ENCODE results near the gene OSBPL5. TPM values are rescaled to one million over a fixed set of nuclear protein-coding genes. Genes with fewer than 3 reads are reported as not detected.
"Not testable (repeated sequence)": the region's sequence is repeated elsewhere in the genome, so short reads cannot be mapped to it uniquely, and the experiment has no call there.

The OSBPL5 gene
- total and polyA plus RNA-seq, 2 of the 4 experiments (the other 2 are of a cell fraction), result 14.9 to 22.3 TPM

- H3K9ac ChIP-seq (ENCODE audit: low read depth, low read length); H2BK5ac ChIP-seq (ENCODE audit: low read depth, low read length, poor library complexity, severe bottlenecking); H3K79me1 ChIP-seq (ENCODE audit: low read depth in 1 of 2, low read length in 2 of 2); H2BK120ac ChIP-seq (ENCODE audit: low read depth, low read length); H3K27me3 ChIP-seq (ENCODE audit: control insufficient read depth, insufficient read depth, low read length); dilution Hi-C loops (cut with HindIII; ENCODE audit: low sequenced_read_pairs, unreplicated experiment); H3K4me1 ChIP-seq (ENCODE audit: control insufficient read depth, insufficient read depth, low read length); H3K23ac ChIP-seq (ENCODE audit: low read depth, low read length); H3K14ac ChIP-seq (replicated peaks; ENCODE audit: low read depth, low read length); H2AK5ac ChIP-seq (ENCODE audit: low read depth, low read length); H4K91ac ChIP-seq (ENCODE audit: insufficient read depth, low read depth, low read length); H3K9me3 ChIP-seq (ENCODE audit: control insufficient read depth, insufficient read depth, low read length); H2AFZ ChIP-seq (replicated peaks; ENCODE audit: low read length, poor library complexity); H3K27ac ChIP-seq (ENCODE audit: insufficient read depth, low read length); H2BK15ac ChIP-seq (ENCODE audit: low read depth, low read length); intact Hi-C loops (cut with micrococcal nuclease); H3K9me1 ChIP-seq (ENCODE audit: insufficient read depth, low read length); H3K56ac ChIP-seq (ENCODE audit: extremely low read depth, insufficient read depth, low read length); DNase-seq; H3K4me2 ChIP-seq (ENCODE audit: low read depth, low read length); H3K4me3 ChIP-seq (ENCODE audit: insufficient read depth, low read depth, low read length); H4K8ac ChIP-seq (ENCODE audit: low read depth in 2 of 2, low read length in 2 of 2); ATAC-seq (ENCODE audit: low read depth); BruUV-seq (replicated peaks); H3K4ac ChIP-seq (ENCODE audit: low read depth, low read length); H4K20me1 ChIP-seq (ENCODE audit: insufficient read depth, low read length); H3K18ac ChIP-seq (ENCODE audit: low read depth, low read length); H4K5ac ChIP-seq (ENCODE audit: low read depth, low read length); H2BK20ac ChIP-seq (ENCODE audit: low read depth, low read length); CTCF ChIA-PET; H2AK9ac ChIP-seq (replicated peaks; ENCODE audit: low read depth, low read length, poor library complexity); in situ Hi-C loops (cut with MboI; ENCODE audit: low sequenced_read_pairs): not testable (repeated sequence)
- POLR2A ChIA-PET (ENCODE audit: unreplicated experiment), result interaction anchor here (0.7 kb wide), 1 partner anchor 20 kb away, joined by 4 read pairs; no protein-coding TSS in a partner anchor
- peaks cover 11% of the 10 kb centered on the region for H3K36me3 ChIP-seq (ENCODE audit: control insufficient read depth, insufficient read depth, low read length)
These were observed 51.4 kb downstream of the OSBPL5 start for GRCh38 chr11:3113661-3114060.

Measured in IMR-90 (cell line).